Gastroesophageal sphincter (tissue), 4 donors: ENCODE measurements around the gene CTTNBP2. TPM values are rescaled to one million over a fixed set of nuclear protein-coding genes. Genes with fewer than 3 reads are reported as not detected.

ENCODE experiments used
- ATAC-seq: fragments of 150-250 bp; one replicate; pipeline ENCODE4 v1.9.1; 2016; ENCODE audit warnings: mild to moderate bottlenecking, moderate library complexity
- H3K27ac ChIP-seq, 4 donors: fragments of 200-600 bp; sonication (generic) in 3 of 4; 1 replicate in 3 of 4; 2 replicates in 1 of 4; pipeline ENCODE4 v1.5.1; 2016 to 2019
- H3K27me3 ChIP-seq: fragments of 200-600 bp; sonication (generic); one replicate; pipeline ENCODE4 v1.5.1; 2019
- H3K36me3 ChIP-seq, 2 donors: fragments of 200-600 bp; sonication (generic); one replicate each; pipeline ENCODE4 v1.5.1; 2019; ENCODE audit warnings: control low read depth in 1 of 2
- H3K4me1 ChIP-seq, 3 donors: fragments of 200-600 bp; sonication (generic); 1 replicate in 2 of 3; 2 replicates in 1 of 3; pipeline ENCODE4 v1.5.1; 2016 to 2019; ENCODE audit warnings: control low read depth in 2 of 3
- H3K4me3 ChIP-seq, 2 donors: fragments of 200-600 bp; sonication (generic); one replicate each; pipeline ENCODE4 v1.5.1; 2019; ENCODE audit warnings: mild to moderate bottlenecking in 1 of 2, moderate library complexity in 1 of 2
- H3K9me3 ChIP-seq, 3 donors: fragments of 200-600 bp; sonication (generic); one replicate each; pipeline ENCODE4 v1.5.1; 2017 to 2019; ENCODE audit warnings: control low read depth in 2 of 3
- EP300 ChIP-seq: sonication (generic); formaldehyde crosslinking; IDR thresholded peaks from one replicate; pipeline ENCODE4 v1.6.1; 2017; ENCODE audit warnings: antibody characterized with exemption, mild to moderate bottlenecking
- POLR2A ChIP-seq, 2 donors: fragments of 450-650 bp; IDR thresholded peaks; one replicate each; pipeline ENCODE4 v1.6.1; 2017; ENCODE audit warnings: antibody characterized with exemption in 2 of 2, mild to moderate bottlenecking in 2 of 2, moderate library complexity in 1 of 2
- POLR2AphosphoS5 ChIP-seq: sonication (generic); formaldehyde crosslinking; IDR thresholded peaks from one replicate; pipeline ENCODE4 v1.6.1; 2017; ENCODE audit warnings: antibody characterized with exemption
- WGBS, 2 donors: methylation state at CpG; one replicate each; pipeline ENCODE4 v1.1.5; 2018; ENCODE audit warnings: low coverage in 1 of 2; 5-methylcytosine and 5-hydroxymethylcytosine counted together
- total RNA-seq, 4 donors: library from RNA; depleted of rRNA; stranded (reverse); fragments of >200 nt; gene quantifications; one replicate each; pipeline ENCODE4 v1.1.0, GENCODE V29; 2016
- TF ChIP-seq, protein P1 (sequence below), 4 experiments: fragments of 200-600 bp in 2 of 4; fragments of 450-650 bp in 2 of 4; sonication (generic) in 1 of 4; IDR thresholded peaks; one replicate each; pipeline ENCODE4 v1.5.1; 2017 to 2019; ENCODE audit warnings: antibody characterized with exemption in 4 of 4, mild to moderate bottlenecking in 2 of 4, moderate library complexity in 2 of 4

The CTTNBP2 gene
- total RNA-seq, 4 donors from 2014 or later = 6.1 to 17.4 (median 13.8) TPM

- Histone ChIP-seq H3K36me3 (no peaks in the 10 kb centered on the region), H3K4me3 (no peak overlapping the region), H3K9me3 (no peaks in the 10 kb centered on the region), H3K27me3 (no peaks in the 10 kb centered on the region), H3K4me1 (peaks cover 0 to 13% (median 0%) of the 10 kb centered on the region in 3 donors), H3K27ac (no peak overlapping the region)
- ATAC-seq = no peak
- no peak for TF ChIP-seq POLR2A (IDR thresholded peaks at IDR 0.05)
- TF ChIP-seq EP300 = no peak
- no peak for TF ChIP-seq POLR2AphosphoS5
- TF ChIP-seq, protein P1, sequence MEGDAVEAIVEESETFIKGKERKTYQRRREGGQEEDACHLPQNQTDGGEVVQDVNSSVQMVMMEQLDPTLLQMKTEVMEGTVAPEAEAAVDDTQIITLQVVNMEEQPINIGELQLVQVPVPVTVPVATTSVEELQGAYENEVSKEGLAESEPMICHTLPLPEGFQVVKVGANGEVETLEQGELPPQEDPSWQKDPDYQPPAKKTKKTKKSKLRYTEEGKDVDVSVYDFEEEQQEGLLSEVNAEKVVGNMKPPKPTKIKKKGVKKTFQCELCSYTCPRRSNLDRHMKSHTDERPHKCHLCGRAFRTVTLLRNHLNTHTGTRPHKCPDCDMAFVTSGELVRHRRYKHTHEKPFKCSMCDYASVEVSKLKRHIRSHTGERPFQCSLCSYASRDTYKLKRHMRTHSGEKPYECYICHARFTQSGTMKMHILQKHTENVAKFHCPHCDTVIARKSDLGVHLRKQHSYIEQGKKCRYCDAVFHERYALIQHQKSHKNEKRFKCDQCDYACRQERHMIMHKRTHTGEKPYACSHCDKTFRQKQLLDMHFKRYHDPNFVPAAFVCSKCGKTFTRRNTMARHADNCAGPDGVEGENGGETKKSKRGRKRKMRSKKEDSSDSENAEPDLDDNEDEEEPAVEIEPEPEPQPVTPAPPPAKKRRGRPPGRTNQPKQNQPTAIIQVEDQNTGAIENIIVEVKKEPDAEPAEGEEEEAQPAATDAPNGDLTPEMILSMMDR (IDR thresholded peaks at IDR 0.05) = no peak
- WGBS, 2 donors = 60 to 100% methylated on average over 1 of the region's 1 CpG
These were observed 3.5 kb upstream of the CTTNBP2 start for GRCh38 chr7:117876761-117877160.

- ATAC-seq = no peak
- Histone ChIP-seq H3K4me3 (no peak overlapping the region), H3K4me1 (peaks cover 0 to 25% (median 0%) of the 10 kb centered on the region in 3 donors), H3K36me3 (no peaks in the 10 kb centered on the region), H3K27ac (no peak overlapping the region), H3K27me3 (no peaks in the 10 kb centered on the region), H3K9me3 (no peaks in the 10 kb centered on the region)
- TF ChIP-seq POLR2AphosphoS5 = no peak
- TF ChIP-seq, protein P1 (IDR thresholded peaks at IDR 0.05) = peak in 3 of 4 experiments; percentile 26 to 35 (median 34)
These were observed 2.3 kb upstream of the CTTNBP2 start for GRCh38 chr7:117875566-117875965.

- H3K4me1 ChIP-seq = peaks cover 0 to 39% (median 0%) of the 10 kb centered on the region in 3 donors
- TF ChIP-seq, protein P1 (IDR thresholded peaks at IDR 0.05) = no peak
- TF ChIP-seq POLR2AphosphoS5 (no peak), EP300 (no peak), POLR2A (IDR thresholded peaks at IDR 0.05) (no peak)
- H3K27ac ChIP-seq = peak overlapping the region in 2 of 4 donors; percentile 86 to 90
- peak overlapping the region; percentile 73 to 97 for H3K4me3 ChIP-seq
- H3K27me3 ChIP-seq = no peaks in the 10 kb centered on the region
- 51 to 58% methylated on average over 7 of the region's 7 CpGs for WGBS, 2 donors
- H3K36me3 ChIP-seq = no peaks in the 10 kb centered on the region
- no peaks in the 10 kb centered on the region for H3K9me3 ChIP-seq
- ATAC-seq = no peak
These were observed 1.0 kb upstream of the CTTNBP2 start for GRCh38 chr7:117874191-117874700.

GRCh38 chr7:117872561-117873309 is 506 bp downstream of the CTTNBP2 start:
- H3K4me1 ChIP-seq = peaks cover 0 to 52% (median 0%) of the 10 kb centered on the region in 3 donors
- peak overlapping the region; percentile 73 to 97 for H3K4me3 ChIP-seq
- H3K9me3 ChIP-seq = no peaks in the 10 kb centered on the region
- ATAC-seq = peak; percentile 67
- TF ChIP-seq, protein P1 (IDR thresholded peaks at IDR 0.05) = peak in 1 of 4 experiments; percentile 46
- no peak for TF ChIP-seq EP300
- no peaks in the 10 kb centered on the region for H3K36me3 ChIP-seq
- 0% methylated on average over 2 of the region's 57 CpGs; no CpG with 5 or more reads in 1 of the 2 donors for WGBS, 2 donors
- H3K27me3 ChIP-seq = no peaks in the 10 kb centered on the region
- H3K27ac ChIP-seq = peak overlapping the region; percentile 39 to 90 (median 86)
